ENCODE results near the gene YY1. TPM values are rescaled to one million over a fixed set of nuclear protein-coding genes. Genes with fewer than 3 reads are reported as not detected.
"Not testable (repeated sequence)": the region's sequence is repeated elsewhere in the genome, so short reads cannot be mapped to it uniquely, and the experiment has no call there.

The YY1 gene
- total and polyA plus RNA-seq, 7 donors, result 26.7 to 61.5 (median 53.9) TPM

- no peak for TF ChIP-seq CTCF (IDR thresholded peaks at IDR 0.05)
- intact Hi-C loops (cut with DNase I), result loop anchor here (5.0 kb wide), 1 partner anchor 91 kb away; the partner anchor contains the start of gene WDR25
- no peaks in the 10 kb centered on the region for H3K9me3 ChIP-seq
- peaks cover 3 to 20% (median 14%) of the 10 kb centered on the region in 4 donors for H3K4me1 ChIP-seq
- 64 to 77% methylated on average over 10 of the region's 10 CpGs for WGBS, 2 donors
- no peaks in the 10 kb centered on the region for H3K27me3 ChIP-seq
- no peak overlapping the region for H3K4me3 ChIP-seq
- no peak overlapping the region for H3K27ac ChIP-seq
- DNase-seq, result no peak
- H3K36me3 ChIP-seq, result peaks cover under 1 to 13% (median 6%) of the 10 kb centered on the region in 4 donors
Observed at GRCh38 chr14:100286484-100287191, 47.7 kb downstream of the YY1 start.

GRCh38 chr14:100287202-100287997, 48.5 kb downstream of the YY1 start:
- no peak for DNase-seq
- intact Hi-C loops (cut with DNase I), result loop anchor here (5.0 kb wide), 1 partner anchor 90 kb away; the partner anchor contains the start of gene WDR25
- peaks cover 8 to 21% (median 10%) of the 10 kb centered on the region in 4 donors for H3K36me3 ChIP-seq
- TF ChIP-seq CTCF (IDR thresholded peaks at IDR 0.05) (no peak), POLR2AphosphoS5 (IDR thresholded peaks at IDR 0.05) (no peak), EP300 (IDR thresholded peaks at IDR 0.05) (no peak), POLR2A (IDR thresholded peaks at IDR 0.05) (no peak)
- WGBS, 2 donors, result 80 to 81% methylated on average over 12 of the region's 12 CpGs
- no peak overlapping the region for H3K27ac ChIP-seq
- no peaks in the 10 kb centered on the region for H3K9me3 ChIP-seq
- H3K4me1 ChIP-seq, result peaks cover 3 to 20% (median 14%) of the 10 kb centered on the region in 4 donors
- no peaks in the 10 kb centered on the region for H3K27me3 ChIP-seq
- H3K4me3 ChIP-seq, result no peak overlapping the region

GRCh38 chr14:100287998-100288295, 49.0 kb downstream of the YY1 start:
- not testable (repeated sequence) for H3K9me3 ChIP-seq, H3K27me3 ChIP-seq, H3K27ac ChIP-seq, DNase-seq, H3K4me3 ChIP-seq
- H3K36me3 ChIP-seq, result peaks cover 8 to 26% (median 10%) of the 10 kb centered on the region in 4 donors
- H3K4me1 ChIP-seq, result peaks cover 3 to 20% (median 14%) of the 10 kb centered on the region in 4 donors
- intact Hi-C loops (cut with DNase I), result loop anchor here (5.0 kb wide), 1 partner anchor 89 kb away; the partner anchor contains the start of gene WDR25
- 86 to 92% methylated on average over 8 of the region's 8 CpGs for WGBS, 2 donors

- H3K27ac ChIP-seq, result no peak overlapping the region
- no peak for DNase-seq
- 83 to 89% methylated on average over 12 of the region's 12 CpGs for WGBS, 2 donors
- H3K36me3 ChIP-seq, result peaks cover 8 to 27% (median 10%) of the 10 kb centered on the region in 4 donors
- no peak overlapping the region for H3K4me3 ChIP-seq
- H3K27me3 ChIP-seq, result no peaks in the 10 kb centered on the region
- TF ChIP-seq POLR2AphosphoS5 (IDR thresholded peaks at IDR 0.05), result no peak
- no peak for TF ChIP-seq CTCF (IDR thresholded peaks at IDR 0.05)
- no peak for TF ChIP-seq EP300 (IDR thresholded peaks at IDR 0.05)
- no peak for TF ChIP-seq POLR2A (IDR thresholded peaks at IDR 0.05)
- H3K4me1 ChIP-seq, result peaks cover 3 to 20% (median 14%) of the 10 kb centered on the region in 4 donors
- no peaks in the 10 kb centered on the region for H3K9me3 ChIP-seq
- intact Hi-C loops (cut with DNase I), result loop anchor here (5.0 kb wide), 1 partner anchor 89 kb away; the partner anchor contains the start of gene WDR25
Observed at GRCh38 chr14:100288382-100289185, 49.6 kb downstream of the YY1 start.

All from sigmoid colon (tissue), 7 donors.